ENCODE measurements around the gene LAMTOR3. TPM values are rescaled to one million over a fixed set of nuclear protein-coding genes. Genes with fewer than 3 reads are reported as not detected.

LAMTOR3 gene
- polyA plus RNA-seq, 2 donors, result 49.4 to 76.2 TPM

GRCh38 chr4:99893029-99893428 lies 1.2 kb downstream of the LAMTOR3 start:
- H3K9me3 ChIP-seq (ENCODE audit: control insufficient read depth in 2 of 2, insufficient read depth in 1 of 2, low read depth in 1 of 2, low read length in 1 of 2), result no peaks in the 10 kb centered on the region
- 96% methylated on average over 8 of the region's 8 CpGs for WGBS, 2 donors
- H3K4me3 ChIP-seq (ENCODE audit: low read depth in 1 of 2, low read length in 2 of 2), result peak overlapping the region in 1 of 2 donors; percentile 97
- no peaks in the 10 kb centered on the region for H3K4me1 ChIP-seq (ENCODE audit: control insufficient read depth in 2 of 2, insufficient read depth in 2 of 2, low read length in 1 of 2)
- H3K27ac ChIP-seq (ENCODE audit: low read depth in 2 of 2, low read length in 1 of 2), result no peak overlapping the region
- no peaks in the 10 kb centered on the region for H3K36me3 ChIP-seq (ENCODE audit: control insufficient read depth in 2 of 2, insufficient read depth in 2 of 2, low read length in 1 of 2)
- no peaks in the 10 kb centered on the region for H3K27me3 ChIP-seq (ENCODE audit: control insufficient read depth in 1 of 2, insufficient read depth in 2 of 2, low read length in 2 of 2)

GRCh38 chr4:99891351-99891750 lies 2.9 kb downstream of the LAMTOR3 start:
- WGBS, 2 donors, result 77 to 81% methylated on average over 2 of the region's 2 CpGs
- no peaks in the 10 kb centered on the region for H3K9me3 ChIP-seq (ENCODE audit: control insufficient read depth in 2 of 2, insufficient read depth in 1 of 2, low read depth in 1 of 2, low read length in 1 of 2)

GRCh38 chr4:99887837-99888236 lies 6.4 kb downstream of the LAMTOR3 start:
- H3K4me1 ChIP-seq (ENCODE audit: control insufficient read depth in 2 of 2, insufficient read depth in 2 of 2, low read length in 1 of 2), result no peaks in the 10 kb centered on the region
- H3K4me3 ChIP-seq (ENCODE audit: low read depth in 1 of 2, low read length in 2 of 2), result no peak overlapping the region
- H3K9me3 ChIP-seq (ENCODE audit: control insufficient read depth in 2 of 2, insufficient read depth in 1 of 2, low read depth in 1 of 2, low read length in 1 of 2), result no peaks in the 10 kb centered on the region
- H3K27ac ChIP-seq (ENCODE audit: low read depth in 2 of 2, low read length in 1 of 2), result no peak overlapping the region
- H3K27me3 ChIP-seq (ENCODE audit: control insufficient read depth in 1 of 2, insufficient read depth in 2 of 2, low read length in 2 of 2), result no peaks in the 10 kb centered on the region
- H3K36me3 ChIP-seq (ENCODE audit: control insufficient read depth in 2 of 2, insufficient read depth in 2 of 2, low read length in 1 of 2), result no peaks in the 10 kb centered on the region
- 61 to 70% methylated on average over 5 of the region's 5 CpGs for WGBS, 2 donors

More at GRCh38 chr4:99891351-99891750, 2.9 kb downstream of the LAMTOR3 start:
- Histone ChIP-seq H3K4me3 (ENCODE audit: low read depth in 1 of 2, low read length in 2 of 2) (no peak overlapping the region), H3K4me1 (ENCODE audit: control insufficient read depth in 2 of 2, insufficient read depth in 2 of 2, low read length in 1 of 2) (no peaks in the 10 kb centered on the region), H3K27ac (ENCODE audit: low read depth in 2 of 2, low read length in 1 of 2) (no peak overlapping the region), H3K27me3 (ENCODE audit: control insufficient read depth in 1 of 2, insufficient read depth in 2 of 2, low read length in 2 of 2) (no peaks in the 10 kb centered on the region), H3K36me3 (ENCODE audit: control insufficient read depth in 2 of 2, insufficient read depth in 2 of 2, low read length in 1 of 2) (no peaks in the 10 kb centered on the region)

GRCh38 chr4:99886146-99886545 lies 8.1 kb downstream of the LAMTOR3 start:
- no peaks in the 10 kb centered on the region for H3K27me3 ChIP-seq (ENCODE audit: control insufficient read depth in 1 of 2, insufficient read depth in 2 of 2, low read length in 2 of 2)
- H3K27ac ChIP-seq (ENCODE audit: low read depth in 2 of 2, low read length in 1 of 2), result no peak overlapping the region
- H3K36me3 ChIP-seq (ENCODE audit: control insufficient read depth in 2 of 2, insufficient read depth in 2 of 2, low read length in 1 of 2), result no peaks in the 10 kb centered on the region
- no peak overlapping the region for H3K4me3 ChIP-seq (ENCODE audit: low read depth in 1 of 2, low read length in 2 of 2)
- no peaks in the 10 kb centered on the region for H3K4me1 ChIP-seq (ENCODE audit: control insufficient read depth in 2 of 2, insufficient read depth in 2 of 2, low read length in 1 of 2)
- no peaks in the 10 kb centered on the region for H3K9me3 ChIP-seq (ENCODE audit: control insufficient read depth in 2 of 2, insufficient read depth in 1 of 2, low read depth in 1 of 2, low read length in 1 of 2)
- 79 to 90% methylated on average over 4 of the region's 4 CpGs for WGBS, 2 donors

GRCh38 chr4:99885687-99886086 lies 8.5 kb downstream of the LAMTOR3 start:
- no peaks in the 10 kb centered on the region for H3K36me3 ChIP-seq (ENCODE audit: control insufficient read depth in 2 of 2, insufficient read depth in 2 of 2, low read length in 1 of 2)
- no peaks in the 10 kb centered on the region for H3K27me3 ChIP-seq (ENCODE audit: control insufficient read depth in 1 of 2, insufficient read depth in 2 of 2, low read length in 2 of 2)
- no peaks in the 10 kb centered on the region for H3K4me1 ChIP-seq (ENCODE audit: control insufficient read depth in 2 of 2, insufficient read depth in 2 of 2, low read length in 1 of 2)
- no peak overlapping the region for H3K4me3 ChIP-seq (ENCODE audit: low read depth in 1 of 2, low read length in 2 of 2)
- no peak overlapping the region for H3K27ac ChIP-seq (ENCODE audit: low read depth in 2 of 2, low read length in 1 of 2)
- no peaks in the 10 kb centered on the region for H3K9me3 ChIP-seq (ENCODE audit: control insufficient read depth in 2 of 2, insufficient read depth in 1 of 2, low read depth in 1 of 2, low read length in 1 of 2)

GRCh38 chr4:99885063-99885664 lies 9.1 kb downstream of the LAMTOR3 start:
- no peak overlapping the region for H3K27ac ChIP-seq (ENCODE audit: low read depth in 2 of 2, low read length in 1 of 2)
- H3K9me3 ChIP-seq (ENCODE audit: control insufficient read depth in 2 of 2, insufficient read depth in 1 of 2, low read depth in 1 of 2, low read length in 1 of 2), result no peaks in the 10 kb centered on the region
- 70 to 73% methylated on average over 2 of the region's 2 CpGs for WGBS, 2 donors
- no peak overlapping the region for H3K4me3 ChIP-seq (ENCODE audit: low read depth in 1 of 2, low read length in 2 of 2)
- no peaks in the 10 kb centered on the region for H3K27me3 ChIP-seq (ENCODE audit: control insufficient read depth in 1 of 2, insufficient read depth in 2 of 2, low read length in 2 of 2)
- no peaks in the 10 kb centered on the region for H3K4me1 ChIP-seq (ENCODE audit: control insufficient read depth in 2 of 2, insufficient read depth in 2 of 2, low read length in 1 of 2)
- peaks cover 0 to 3% of the 10 kb centered on the region in 2 donors for H3K36me3 ChIP-seq (ENCODE audit: control insufficient read depth in 2 of 2, insufficient read depth in 2 of 2, low read length in 1 of 2)

GRCh38 chr4:99879458-99879857 lies 14.8 kb downstream of the LAMTOR3 start:
- Histone ChIP-seq H3K27me3 (ENCODE audit: control insufficient read depth in 1 of 2, insufficient read depth in 2 of 2, low read length in 2 of 2) (no peaks in the 10 kb centered on the region), H3K4me3 (ENCODE audit: low read depth in 1 of 2, low read length in 2 of 2) (no peak overlapping the region), H3K36me3 (ENCODE audit: control insufficient read depth in 2 of 2, insufficient read depth in 2 of 2, low read length in 1 of 2) (peaks cover 3 to 5% of the 10 kb centered on the region in 2 donors), H3K27ac (ENCODE audit: low read depth in 2 of 2, low read length in 1 of 2) (no peak overlapping the region), H3K9me3 (ENCODE audit: control insufficient read depth in 2 of 2, insufficient read depth in 1 of 2, low read depth in 1 of 2, low read length in 1 of 2) (no peaks in the 10 kb centered on the region), H3K4me1 (ENCODE audit: control insufficient read depth in 2 of 2, insufficient read depth in 2 of 2, low read length in 1 of 2) (no peaks in the 10 kb centered on the region)
- 77 to 84% methylated on average over 3 of the region's 3 CpGs for whole genome bisulfite sequencing, 2 donors

GRCh38 chr4:99878604-99879003 lies 15.6 kb downstream of the LAMTOR3 start:
- peaks cover 3 to 5% of the 10 kb centered on the region in 2 donors for H3K36me3 ChIP-seq (ENCODE audit: control insufficient read depth in 2 of 2, insufficient read depth in 2 of 2, low read length in 1 of 2)

GRCh38 chr4:99876946-99877345 lies 17.3 kb downstream of the LAMTOR3 start:
- peak overlapping the region in 1 of 2 donors; percentile 1 for H3K27ac ChIP-seq (ENCODE audit: low read depth in 2 of 2, low read length in 1 of 2)
- no peak overlapping the region for H3K4me3 ChIP-seq (ENCODE audit: low read depth in 1 of 2, low read length in 2 of 2)
- no peaks in the 10 kb centered on the region for H3K27me3 ChIP-seq (ENCODE audit: control insufficient read depth in 1 of 2, insufficient read depth in 2 of 2, low read length in 2 of 2)
- peaks cover 3 to 5% of the 10 kb centered on the region in 2 donors for H3K36me3 ChIP-seq (ENCODE audit: control insufficient read depth in 2 of 2, insufficient read depth in 2 of 2, low read length in 1 of 2)
- H3K4me1 ChIP-seq (ENCODE audit: control insufficient read depth in 2 of 2, insufficient read depth in 2 of 2, low read length in 1 of 2), result no peaks in the 10 kb centered on the region
- 74 to 83% methylated on average over 3 of the region's 3 CpGs for WGBS, 2 donors
- H3K9me3 ChIP-seq (ENCODE audit: control insufficient read depth in 2 of 2, insufficient read depth in 1 of 2, low read depth in 1 of 2, low read length in 1 of 2), result no peaks in the 10 kb centered on the region

More at GRCh38 chr4:99878604-99879003, 15.6 kb downstream of the LAMTOR3 start:
- H3K9me3 ChIP-seq (ENCODE audit: control insufficient read depth in 2 of 2, insufficient read depth in 1 of 2, low read depth in 1 of 2, low read length in 1 of 2), result no peaks in the 10 kb centered on the region
- no peaks in the 10 kb centered on the region for H3K4me1 ChIP-seq (ENCODE audit: control insufficient read depth in 2 of 2, insufficient read depth in 2 of 2, low read length in 1 of 2)
- no peak overlapping the region for H3K27ac ChIP-seq (ENCODE audit: low read depth in 2 of 2, low read length in 1 of 2)
- H3K27me3 ChIP-seq (ENCODE audit: control insufficient read depth in 1 of 2, insufficient read depth in 2 of 2, low read length in 2 of 2), result no peaks in the 10 kb centered on the region
- no peak overlapping the region for H3K4me3 ChIP-seq (ENCODE audit: low read depth in 1 of 2, low read length in 2 of 2)

- Histone ChIP-seq H3K36me3 (ENCODE audit: control insufficient read depth in 2 of 2, insufficient read depth in 2 of 2, low read length in 1 of 2) (peaks cover 0 to 5% of the 10 kb centered on the region in 2 donors), H3K4me3 (ENCODE audit: low read depth in 1 of 2, low read length in 2 of 2) (no peak overlapping the region), H3K9me3 (ENCODE audit: control insufficient read depth in 2 of 2, insufficient read depth in 1 of 2, low read depth in 1 of 2, low read length in 1 of 2) (no peaks in the 10 kb centered on the region), H3K27ac (ENCODE audit: low read depth in 2 of 2, low read length in 1 of 2) (no peak overlapping the region), H3K27me3 (ENCODE audit: control insufficient read depth in 1 of 2, insufficient read depth in 2 of 2, low read length in 2 of 2) (no peaks in the 10 kb centered on the region), H3K4me1 (ENCODE audit: control insufficient read depth in 2 of 2, insufficient read depth in 2 of 2, low read length in 1 of 2) (no peaks in the 10 kb centered on the region)
Measured at GRCh38 chr4:99875071-99875470, 19.2 kb downstream of the LAMTOR3 start.

All from esophagus (tissue), 2 donors.